ENCODE results near the gene KCNC4.

KCNC4 gene

DNA sequence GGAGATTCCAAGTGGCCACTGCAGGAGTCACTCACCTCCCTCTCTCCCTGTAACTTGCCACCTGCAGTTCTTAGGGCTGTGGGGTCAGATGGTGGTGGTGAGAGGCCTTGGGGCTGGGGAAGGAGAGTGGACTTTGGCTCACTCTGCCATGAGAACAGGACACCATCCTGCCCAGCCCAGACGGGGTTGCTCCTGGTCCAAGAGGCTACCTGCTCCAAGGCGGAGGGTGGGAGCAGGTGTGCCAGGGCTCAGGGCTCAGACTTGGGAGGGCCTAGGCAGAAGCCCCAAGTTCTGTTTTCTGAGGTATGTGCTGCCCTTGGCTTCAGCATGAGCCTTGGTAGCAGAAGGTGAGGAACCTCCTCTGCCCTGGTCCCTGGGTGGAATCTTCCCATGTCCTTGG is 11.4 kb upstream of the KCNC4 start:
- TF ChIP-seq GATA3 (IDR thresholded peaks at IDR 0.05; ENCODE audit: low read depth, low read length) (no peak), GATA2 (IDR thresholded peaks at IDR 0.05; ENCODE audit: low read depth, low read length) (no peak)

DNA sequence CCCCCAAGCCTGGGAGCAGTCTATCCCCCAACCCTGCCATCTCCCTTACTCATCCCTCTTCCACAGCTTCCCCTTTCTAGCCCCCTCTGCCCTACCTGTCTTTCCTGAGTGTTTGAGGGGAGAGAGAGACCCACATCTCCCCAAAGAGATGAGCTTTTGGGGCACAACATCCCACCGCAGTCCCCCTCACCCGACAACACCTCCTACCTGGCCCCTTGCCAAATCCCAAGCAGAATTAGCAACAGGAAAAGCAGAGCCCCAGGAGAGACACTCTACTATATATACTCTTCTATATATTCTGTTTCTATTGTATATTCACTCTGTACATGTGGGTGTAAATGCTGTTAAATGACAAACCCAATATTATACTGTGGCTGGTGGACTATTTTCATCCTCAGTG is 9.9 kb upstream of the KCNC4 start:
- TF ChIP-seq GATA3 (IDR thresholded peaks at IDR 0.05; ENCODE audit: low read depth, low read length), result no peak
- no peak for TF ChIP-seq GATA2 (IDR thresholded peaks at IDR 0.05; ENCODE audit: low read depth, low read length)

DNA sequence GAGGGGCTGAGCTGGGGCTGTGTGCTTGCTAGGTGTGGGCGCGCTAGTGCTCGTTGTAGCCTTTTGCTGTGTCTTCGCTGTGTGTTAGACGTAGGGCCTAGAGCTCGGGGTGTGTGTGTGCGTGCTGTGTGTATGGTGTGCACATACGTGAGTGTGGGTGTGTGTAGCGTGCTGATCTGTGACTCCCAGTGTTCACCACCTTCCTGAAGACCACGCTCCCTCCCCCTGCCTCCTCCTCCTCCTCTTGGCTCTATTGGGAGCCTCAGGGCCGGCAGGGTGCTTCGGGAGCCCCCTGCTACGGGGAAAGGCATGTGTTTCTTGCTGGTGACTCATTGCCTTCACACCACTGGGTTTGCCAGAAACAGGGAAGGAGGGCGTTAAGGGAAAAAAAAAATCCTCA is 9.4 kb upstream of the KCNC4 start:
- TF ChIP-seq GATA2 (IDR thresholded peaks at IDR 0.05; ENCODE audit: low read depth, low read length) (no peak), GATA3 (IDR thresholded peaks at IDR 0.05; ENCODE audit: low read depth, low read length) (no peak)

DNA sequence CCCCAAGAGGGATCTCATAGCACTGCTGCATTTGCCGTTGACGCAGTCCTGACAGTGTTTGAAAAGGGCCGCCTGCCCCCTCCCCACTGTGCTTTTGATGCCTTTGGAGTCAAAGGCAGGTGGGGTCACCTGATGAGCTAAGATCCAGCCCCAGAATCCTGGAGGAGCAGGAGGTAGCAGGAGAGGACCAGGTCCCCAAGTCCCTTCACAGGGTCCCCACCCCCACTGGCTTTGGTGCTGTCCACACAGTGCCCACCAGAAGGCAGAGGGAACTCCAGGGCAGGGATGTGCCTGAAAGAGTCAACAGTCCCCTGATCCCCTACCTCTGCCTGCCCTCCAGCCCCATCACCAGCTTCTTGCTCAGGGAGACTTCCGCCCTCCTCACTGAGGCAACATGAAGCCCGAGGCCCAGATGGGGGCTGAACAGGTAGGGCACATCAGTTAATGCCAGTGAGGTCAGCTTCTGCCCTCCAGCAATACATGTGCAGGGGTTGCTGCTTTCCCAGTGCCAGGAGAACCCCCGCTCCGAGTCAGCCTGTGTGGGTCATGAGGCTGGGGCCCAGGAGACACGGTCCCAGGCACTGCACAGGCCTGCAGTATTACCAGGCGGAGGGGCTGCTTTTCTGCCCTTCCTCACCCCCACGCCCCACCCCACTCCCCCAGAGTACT is 8.8 kb upstream of the KCNC4 start:
- TF ChIP-seq GATA3 (IDR thresholded peaks at IDR 0.05; ENCODE audit: low read depth, low read length) (no peak), GATA2 (IDR thresholded peaks at IDR 0.05; ENCODE audit: low read depth, low read length) (no peak)

DNA sequence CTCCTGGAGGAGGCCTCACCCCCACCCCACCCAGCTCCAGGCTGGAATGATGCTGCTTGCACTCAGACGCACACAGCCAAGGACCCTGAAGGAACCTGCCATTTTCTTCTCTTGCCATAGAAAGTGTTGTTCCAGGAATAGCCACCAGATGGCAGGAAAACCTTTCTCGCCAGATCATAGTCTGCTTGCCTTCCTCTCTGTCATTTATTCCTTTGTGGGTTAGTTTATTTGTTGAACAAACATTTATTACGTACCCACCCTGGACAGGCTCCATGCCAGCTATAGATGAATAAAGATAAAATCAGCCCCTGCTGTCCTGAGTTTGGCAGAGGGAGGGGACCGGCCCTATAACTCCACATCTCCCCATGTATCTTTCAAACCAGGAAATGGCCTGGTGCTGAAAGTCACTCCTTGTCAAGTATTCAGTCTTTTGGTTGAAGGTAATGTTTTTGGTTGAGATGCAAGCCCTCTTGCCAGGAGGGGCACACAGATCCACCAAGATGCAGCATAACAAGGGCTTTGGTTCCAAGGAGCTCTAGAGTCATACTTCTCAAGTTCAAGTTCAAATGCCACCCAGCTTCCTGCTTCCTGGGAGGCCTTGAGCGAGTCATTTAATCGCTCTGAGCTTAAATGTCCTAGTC is 7.0 kb upstream of the KCNC4 start:
- no peak for TF ChIP-seq GATA2 (IDR thresholded peaks at IDR 0.05; ENCODE audit: low read depth, low read length)
- TF ChIP-seq GATA3 (IDR thresholded peaks at IDR 0.05; ENCODE audit: low read depth, low read length), result no peak

DNA sequence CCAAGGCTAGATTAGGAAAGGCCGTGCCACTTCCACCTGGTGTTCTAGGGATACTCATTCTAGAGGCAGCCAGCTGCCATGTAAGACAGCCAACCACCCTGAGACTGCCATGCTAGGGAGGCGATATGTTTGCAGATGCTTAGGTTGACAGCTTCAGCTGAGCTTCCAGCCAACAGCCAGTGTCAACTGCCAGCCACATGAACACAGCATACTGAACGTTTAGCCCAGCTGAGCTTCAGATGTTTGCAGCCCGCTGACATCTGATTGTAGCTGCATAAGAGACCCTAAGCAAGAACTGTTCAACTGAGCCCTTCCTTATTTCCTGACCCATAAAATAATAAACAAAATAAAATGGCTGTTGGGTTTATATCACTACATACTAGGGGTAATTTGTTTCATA is 5.0 kb upstream of the KCNC4 start:
- no peak for TF ChIP-seq GATA3 (IDR thresholded peaks at IDR 0.05; ENCODE audit: low read depth, low read length)
- no peak for TF ChIP-seq GATA2 (IDR thresholded peaks at IDR 0.05; ENCODE audit: low read depth, low read length)

DNA sequence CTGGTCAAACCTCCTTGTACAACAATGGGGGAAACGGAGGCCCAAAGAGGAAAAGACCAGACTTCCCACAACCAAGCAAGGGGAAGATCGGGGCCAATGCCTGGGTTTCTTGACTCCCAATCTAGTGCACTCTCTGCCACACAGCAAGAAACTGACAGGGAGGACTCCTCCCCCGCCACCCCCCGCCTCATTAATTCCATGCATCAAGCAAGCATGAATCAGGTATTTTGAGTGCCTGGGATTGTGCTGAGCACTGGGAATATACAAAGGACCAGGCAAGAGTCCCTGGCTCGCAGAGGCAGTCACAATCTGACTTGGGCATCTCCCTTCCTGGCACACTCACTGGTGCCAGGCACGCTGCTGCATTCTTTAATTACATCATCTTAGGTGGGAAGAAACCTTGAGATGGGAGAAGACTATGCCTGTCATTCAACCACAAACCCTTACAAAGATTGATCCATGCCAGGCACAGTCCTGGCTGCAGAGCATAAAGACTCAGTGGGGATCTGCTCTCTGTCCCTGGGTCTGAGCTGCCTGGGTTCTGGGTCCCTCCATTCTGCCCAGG is 4.4 kb upstream of the KCNC4 start:
- TF ChIP-seq GATA3 (IDR thresholded peaks at IDR 0.05; ENCODE audit: low read depth, low read length) (no peak), GATA2 (IDR thresholded peaks at IDR 0.05; ENCODE audit: low read depth, low read length) (no peak)

DNA sequence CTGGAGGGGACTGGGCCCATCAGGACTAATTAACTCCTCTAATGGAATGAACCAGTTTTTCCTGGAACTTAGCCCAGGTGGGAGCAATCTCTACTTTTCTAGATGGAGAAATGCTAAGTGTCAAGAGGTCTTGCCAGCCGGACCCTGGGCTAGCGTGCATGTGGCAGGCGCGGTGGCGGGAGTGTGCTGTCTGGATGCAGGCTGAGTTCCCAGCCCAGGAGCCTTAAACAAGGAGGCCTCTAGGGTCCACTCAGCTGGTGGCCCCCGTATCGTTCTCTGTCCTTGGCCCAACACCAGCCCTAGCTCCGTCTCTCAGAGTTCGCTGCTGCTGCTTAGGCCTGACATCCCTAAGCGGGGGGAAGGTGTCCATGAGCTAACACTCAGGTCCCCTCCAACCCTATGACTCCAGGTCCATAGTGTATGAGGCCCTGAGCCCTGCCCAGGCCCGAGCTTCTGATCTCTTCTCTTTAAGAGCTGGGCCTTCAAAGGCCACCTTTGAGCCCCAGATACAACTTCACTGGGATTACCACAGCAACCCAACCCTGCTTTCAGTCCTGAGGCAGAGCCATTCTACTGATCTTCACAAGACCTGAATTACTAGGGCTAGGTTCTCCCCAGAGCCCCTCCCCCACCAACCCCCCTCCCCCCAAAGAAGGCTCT is 3.7 kb upstream of the KCNC4 start:
- TF ChIP-seq GATA2 (IDR thresholded peaks at IDR 0.05; ENCODE audit: low read depth, low read length), result no peak
- no peak for TF ChIP-seq GATA3 (IDR thresholded peaks at IDR 0.05; ENCODE audit: low read depth, low read length)

DNA sequence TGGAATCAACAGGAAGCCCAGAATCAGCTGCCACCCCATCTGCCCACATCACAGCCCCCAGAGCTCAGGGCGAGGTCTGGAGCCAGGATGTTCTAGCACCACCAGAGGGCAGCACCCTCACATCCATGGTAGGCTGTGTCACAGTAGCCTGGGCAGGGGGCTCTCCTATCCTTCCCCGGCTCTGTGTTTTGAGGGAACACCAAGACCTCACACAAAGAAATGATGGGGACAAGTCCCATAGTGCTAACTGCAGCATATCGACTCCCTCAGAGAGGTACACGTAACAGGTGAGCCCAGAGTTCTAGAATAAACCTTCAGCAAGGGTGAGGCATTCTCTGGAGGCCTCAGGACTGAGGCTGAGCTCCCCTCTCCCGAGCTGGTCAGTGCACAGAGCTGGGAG is 2.3 kb upstream of the KCNC4 start:
- TF ChIP-seq GATA3 (IDR thresholded peaks at IDR 0.05; ENCODE audit: low read depth, low read length), result no peak
- no peak for TF ChIP-seq GATA2 (IDR thresholded peaks at IDR 0.05; ENCODE audit: low read depth, low read length)

DNA sequence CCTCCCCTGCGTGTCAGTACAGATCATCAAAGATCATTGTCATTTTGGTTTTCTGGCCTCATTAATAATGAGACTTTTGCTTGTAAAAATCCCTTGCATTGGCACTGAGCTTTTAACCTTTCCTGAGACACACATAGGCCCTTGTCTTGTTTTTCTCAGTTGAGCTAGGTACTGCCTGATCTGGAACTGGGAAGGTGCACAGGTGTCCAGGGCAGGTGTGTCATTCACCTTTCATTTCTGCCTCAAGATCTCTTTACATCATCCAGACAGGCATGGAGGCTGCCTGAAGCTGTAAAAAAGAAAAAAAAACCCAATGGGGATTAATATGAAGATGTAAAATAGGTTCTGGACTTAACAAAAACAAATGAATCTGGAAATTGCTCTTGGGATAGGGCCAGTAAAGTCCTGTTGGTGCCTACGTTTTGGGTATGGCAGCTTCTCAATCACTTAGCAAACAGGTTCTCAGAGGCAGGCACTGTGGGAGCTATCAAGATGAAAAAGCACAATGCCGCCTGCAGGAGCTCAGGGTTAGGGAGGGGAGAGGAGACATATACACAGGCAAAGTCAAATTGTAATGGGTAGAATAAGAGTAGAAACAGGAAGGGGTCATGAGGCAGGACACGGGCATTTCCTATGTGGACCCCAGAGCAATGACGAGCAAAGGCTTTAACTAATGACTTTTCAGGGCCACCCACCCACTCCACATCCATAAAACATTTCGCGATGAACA is 1.0 kb upstream of the KCNC4 start:
- TF ChIP-seq GATA2 (IDR thresholded peaks at IDR 0.05; ENCODE audit: low read depth, low read length) (no peak), GATA3 (IDR thresholded peaks at IDR 0.05; ENCODE audit: low read depth, low read length) (no peak)

DNA sequence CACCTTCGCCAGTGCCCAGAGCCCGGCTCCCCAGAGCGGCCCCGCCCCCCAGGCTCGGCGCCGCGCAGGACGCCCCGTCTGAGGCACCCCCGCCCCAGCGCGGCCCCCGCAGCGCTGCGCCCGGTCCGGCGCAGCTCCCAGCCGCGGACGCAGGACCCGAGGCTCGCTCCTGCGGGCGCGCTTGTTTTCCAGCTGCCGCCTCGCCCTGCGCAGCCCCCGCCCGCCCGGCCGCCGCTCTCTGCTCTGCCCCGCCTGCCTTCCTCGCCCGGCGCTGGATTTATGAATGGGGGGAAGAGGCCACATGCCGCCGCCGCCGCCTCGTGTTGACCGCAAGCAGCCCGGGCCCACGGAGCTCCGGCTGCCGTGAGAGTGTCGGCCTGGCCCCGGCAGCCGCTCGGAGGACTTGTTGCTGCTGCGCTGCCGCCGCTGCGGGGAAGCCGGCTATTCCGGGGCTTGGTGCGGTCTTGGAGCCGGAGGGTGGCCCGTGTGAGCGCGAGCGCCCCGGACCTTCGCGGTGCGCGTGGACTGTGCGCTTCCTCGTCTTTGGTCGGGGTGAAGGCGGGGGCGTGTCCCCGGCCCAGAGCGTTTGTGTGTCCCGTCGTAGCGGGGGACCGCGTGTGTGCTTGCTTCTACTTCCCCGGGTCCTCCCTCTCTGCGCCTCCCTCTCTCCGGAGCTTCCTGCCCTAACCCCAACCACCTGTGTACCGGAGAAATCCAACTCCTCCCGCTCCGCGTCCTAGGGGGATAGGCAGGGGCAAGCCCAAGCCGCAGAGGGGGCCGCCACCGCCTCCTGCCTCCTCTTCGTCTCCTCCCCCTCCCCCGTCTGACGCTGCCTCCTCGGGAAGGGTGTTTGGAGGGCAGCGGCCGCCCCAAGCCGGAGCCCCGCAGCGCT is 736 bp downstream of the KCNC4 start:
- TF ChIP-seq GATA2 (IDR thresholded peaks at IDR 0.05; ENCODE audit: low read depth, low read length), result no peak

DNA sequence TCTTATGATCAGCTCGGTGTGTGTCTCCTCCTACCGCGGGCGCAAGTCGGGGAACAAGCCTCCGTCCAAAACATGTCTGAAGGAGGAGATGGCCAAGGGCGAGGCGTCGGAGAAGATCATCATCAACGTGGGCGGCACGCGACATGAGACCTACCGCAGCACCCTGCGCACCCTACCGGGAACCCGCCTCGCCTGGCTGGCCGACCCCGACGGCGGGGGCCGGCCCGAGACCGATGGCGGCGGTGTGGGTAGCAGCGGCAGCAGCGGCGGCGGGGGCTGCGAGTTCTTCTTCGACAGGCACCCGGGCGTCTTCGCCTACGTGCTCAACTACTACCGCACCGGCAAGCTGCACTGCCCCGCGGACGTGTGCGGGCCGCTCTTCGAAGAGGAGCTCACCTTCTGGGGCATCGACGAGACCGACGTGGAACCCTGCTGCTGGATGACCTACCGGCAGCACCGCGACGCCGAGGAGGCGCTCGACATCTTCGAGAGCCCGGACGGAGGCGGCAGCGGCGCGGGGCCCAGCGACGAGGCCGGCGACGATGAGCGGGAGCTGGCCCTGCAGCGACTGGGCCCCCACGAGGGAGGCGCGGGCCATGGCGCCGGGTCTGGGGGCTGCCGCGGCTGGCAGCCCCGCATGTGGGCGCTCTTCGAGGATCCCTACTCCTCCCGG is 1.5 kb downstream of the KCNC4 start:
- TF ChIP-seq GATA3 (IDR thresholded peaks at IDR 0.05; ENCODE audit: low read depth, low read length) (no peak), GATA2 (IDR thresholded peaks at IDR 0.05; ENCODE audit: low read depth, low read length) (no peak)
